Measurements from ENCODE around the gene CHAF1A.

Gene CHAF1A

GRCh38 chr19:4413588-4413987 is 11.1 kb downstream of the CHAF1A start:
- DNase-seq: no peak

- no peak for DNase-seq
These were observed 11.8 kb downstream of the CHAF1A start for GRCh38 chr19:4414144-4414799.

GRCh38 chr19:4414800-4415321 is 12.4 kb downstream of the CHAF1A start:
- no peak for DNase-seq

- DNase-seq: no peak
These were observed 12.9 kb downstream of the CHAF1A start for GRCh38 chr19:4415352-4415751.

GRCh38 chr19:4416268-4416667 is 13.8 kb downstream of the CHAF1A start:
- DNase-seq: no peak

GRCh38 chr19:4423416-4424126 is 21.1 kb downstream of the CHAF1A start:
- DNase-seq: no peak

- no peak for DNase-seq
These were observed 23.1 kb downstream of the CHAF1A start for GRCh38 chr19:4425537-4425936.

- no peak for DNase-seq
These were observed 26.0 kb downstream of the CHAF1A start for GRCh38 chr19:4428326-4428975.

GRCh38 chr19:4429256-4429655 is 26.8 kb downstream of the CHAF1A start:
- no peak for DNase-seq

- no peak for DNase-seq
These were observed 27.3 kb downstream of the CHAF1A start for GRCh38 chr19:4429771-4430171.

- no peak for DNase-seq
These were observed 28.3 kb downstream of the CHAF1A start for GRCh38 chr19:4430760-4431159.

- no peak for DNase-seq
These were observed 28.9 kb downstream of the CHAF1A start for GRCh38 chr19:4431296-4431695.

GRCh38 chr19:4431808-4432674 is 29.6 kb downstream of the CHAF1A start:
- no peak for DNase-seq

- no peak for DNase-seq
These were observed 30.6 kb downstream of the CHAF1A start for GRCh38 chr19:4432918-4433506.

GRCh38 chr19:4434391-4434790 is 32.0 kb downstream of the CHAF1A start:
- DNase-seq: no peak

GRCh38 chr19:4436231-4436630 is 33.8 kb downstream of the CHAF1A start:
- no peak for DNase-seq

GRCh38 chr19:4437103-4437502 is 34.7 kb downstream of the CHAF1A start:
- no peak for DNase-seq

GRCh38 chr19:4439243-4439642 is 36.8 kb downstream of the CHAF1A start:
- no peak for DNase-seq

- DNase-seq: no peak
These were observed 39.8 kb downstream of the CHAF1A start for GRCh38 chr19:4441994-4442818.

- DNase-seq: no peak
These were observed 40.3 kb downstream of the CHAF1A start for GRCh38 chr19:4442819-4443146.

- DNase-seq: no peak
These were observed 40.7 kb downstream of the CHAF1A start for GRCh38 chr19:4443188-4443587.
